Gastrocnemius medialis (tissue), 4 donors: ENCODE measurements around the gene DIP2C.

ENCODE experiments used
- CTCF ChIP-seq, 5 experiments: fragments of 450-650 bp in 3 of 5; fragments of 200-600 bp in 2 of 5; sonication (generic) in 2 of 5; IDR thresholded peaks in 4 of 5; conservative IDR thresholded peaks in 1 of 5; 1 replicate in 4 of 5; 2 replicates in 1 of 5; pipeline ENCODE4 v1.5.1; 2016 to 2019; ENCODE audit warnings: antibody characterized with exemption in 5 of 5, mild to moderate bottlenecking in 3 of 5, moderate library complexity in 3 of 5
- POLR2A ChIP-seq, 2 donors: fragments of 450-650 bp; IDR thresholded peaks; one replicate each; pipeline ENCODE4 v1.6.1; 2017; ENCODE audit warnings: antibody characterized with exemption in 2 of 2, mild to moderate bottlenecking in 2 of 2, moderate library complexity in 2 of 2

- TF ChIP-seq POLR2A (IDR thresholded peaks at IDR 0.05) (no peak), CTCF (IDR thresholded peaks at IDR 0.05 in 4 of 5, conservative IDR thresholded peaks at IDR 0.05 in 1 of 5) (no peak)
Observed at GRCh38 chr10:689121-689451, 382 bp downstream of the DIP2C start.
